IMR-90 (cell line): ENCODE measurements around the gene SLC44A5. TPM values are rescaled to one million over a fixed set of nuclear protein-coding genes. Genes with fewer than 3 reads are reported as not detected.

Experiments used
- ATAC-seq: fragments of 200-7000 bp; cut with Tn5 transposase; 2 replicates; pipeline ENCODE4 v1.9.1; 2020; ENCODE audit warnings: low read depth, mild to moderate bottlenecking, moderate library complexity
- BruUV-seq: library from RNA; stranded (reverse); fragments of 400-500 nt; replicated peaks from 2 replicates; lab custom pipeline; 2021; lab: Mats Ljungman, UMichigan
- CTCF ChIA-PET: fragments of 300-600 bp; formaldehyde crosslinking; extraction: SDS; loops from one replicate; lab custom pipeline; 2021; ENCODE audit warnings: antibody characterized with exemption; lab: Yijun Ruan, JAX
- POLR2A ChIA-PET: fragments of 300-600 bp; sonication (Branson Sonifier 250); formaldehyde crosslinking; loops from one replicate; lab custom pipeline; 2022; ENCODE audit warnings: antibody characterized with exemption; ENCODE audit not compliant: unreplicated experiment; lab: Charles Lee
- DNase-seq: peaks from one replicate; pipeline ENCODE4 v3.0.0; 2013
- H2AFZ ChIP-seq: replicated peaks from 2 replicates; pipeline ENCODE3; 2013; ENCODE audit warnings: low read length, mild to moderate bottlenecking; ENCODE audit not compliant: poor library complexity
- H2AK5ac ChIP-seq: 2 replicates; pipeline ENCODE4 v1.6.1; 2013; ENCODE audit warnings: low read depth, low read length, inconsistent platforms
- H2AK9ac ChIP-seq: replicated peaks from 2 replicates; pipeline ENCODE3; 2013; ENCODE audit warnings: mild to moderate bottlenecking, low read depth, low read length, moderate library complexity; ENCODE audit not compliant: poor library complexity
- H2BK120ac ChIP-seq: 2 replicates; pipeline ENCODE4 v1.6.1; 2013; ENCODE audit warnings: low read depth, low read length, inconsistent platforms
- H2BK15ac ChIP-seq: 3 replicates; pipeline ENCODE4 v1.6.1; 2013; ENCODE audit warnings: low read depth, low read length, inconsistent platforms
- H2BK20ac ChIP-seq: 2 replicates; pipeline ENCODE4 v1.6.1; 2013; ENCODE audit warnings: low read depth, mild to moderate bottlenecking, inconsistent platforms, low read length, moderate library complexity
- H2BK5ac ChIP-seq: 2 replicates; pipeline ENCODE4 v1.6.1; 2013; ENCODE audit warnings: mild to moderate bottlenecking, low read depth, low read length, inconsistent platforms; ENCODE audit not compliant: poor library complexity, severe bottlenecking
- H3K14ac ChIP-seq: replicated peaks from 2 replicates; pipeline ENCODE4 v1.6.1; 2013; ENCODE audit warnings: low read depth, low read length, inconsistent platforms
- H3K18ac ChIP-seq: 2 replicates; pipeline ENCODE4 v1.6.1; 2013; ENCODE audit warnings: low read depth, low read length, control low read depth
- H3K23ac ChIP-seq: 2 replicates; pipeline ENCODE4 v1.6.1; 2013; ENCODE audit warnings: low read depth, low read length, inconsistent platforms
- H3K27ac ChIP-seq: 2 replicates; pipeline ENCODE4 v1.5.1; 2013; ENCODE audit warnings: mild to moderate bottlenecking, control low read depth, low read length; ENCODE audit not compliant: insufficient read depth
- H3K27me3 ChIP-seq: 2 replicates; pipeline ENCODE4 v1.6.1; 2013; ENCODE audit warnings: low read length; ENCODE audit not compliant: control insufficient read depth, insufficient read depth
- H3K36me3 ChIP-seq: 2 replicates; pipeline ENCODE4 v1.6.1; 2013; ENCODE audit warnings: low read length, mixed read lengths; ENCODE audit not compliant: control insufficient read depth, insufficient read depth
- H3K4ac ChIP-seq: 2 replicates; pipeline ENCODE4 v1.6.1; 2013; ENCODE audit warnings: low read depth, low read length, inconsistent platforms
- H3K4me1 ChIP-seq: 2 replicates; pipeline ENCODE4 v1.6.1; 2013; ENCODE audit warnings: low read length, mixed read lengths; ENCODE audit not compliant: control insufficient read depth, insufficient read depth
- H3K4me2 ChIP-seq: 2 replicates; pipeline ENCODE4 v1.6.1; 2013; ENCODE audit warnings: low read depth, mild to moderate bottlenecking, control low read depth, low read length, moderate library complexity
- H3K4me3 ChIP-seq: 2 replicates; pipeline ENCODE4 v1.5.1; 2013; ENCODE audit warnings: low read depth, mild to moderate bottlenecking, control low read depth, low read length, moderate library complexity; ENCODE audit not compliant: insufficient read depth
- H3K56ac ChIP-seq: 2 replicates; pipeline ENCODE4 v1.6.1; 2013; ENCODE audit warnings: low read length, inconsistent platforms; ENCODE audit not compliant: insufficient read depth; ENCODE audit errors: extremely low read depth
- H3K79me1 ChIP-seq, 2 experiments: 2 replicates each; pipeline ENCODE4 v1.6.1; 2013; ENCODE audit warnings: low read length in 2 of 2, inconsistent platforms in 1 of 2, low read depth in 1 of 2
- H3K9ac ChIP-seq: 2 replicates; pipeline ENCODE4 v1.6.1; 2013; ENCODE audit warnings: low read depth, low read length, control low read depth
- H3K9me1 ChIP-seq: 2 replicates; pipeline ENCODE4 v1.6.1; 2013; ENCODE audit warnings: low read length, inconsistent platforms; ENCODE audit not compliant: insufficient read depth
- H3K9me3 ChIP-seq: 2 replicates; pipeline ENCODE4 v1.6.1; 2013; ENCODE audit warnings: low read length; ENCODE audit not compliant: control insufficient read depth, insufficient read depth
- H4K20me1 ChIP-seq: 2 replicates; pipeline ENCODE4 v1.6.1; 2013; ENCODE audit warnings: low read length, inconsistent platforms; ENCODE audit not compliant: insufficient read depth
- H4K5ac ChIP-seq: 2 replicates; pipeline ENCODE4 v1.6.1; 2013; ENCODE audit warnings: mild to moderate bottlenecking, low read depth, low read length, control low read depth
- H4K8ac ChIP-seq, 2 experiments: 2 replicates each; pipeline ENCODE4 v1.6.1; 2013; ENCODE audit warnings: low read depth in 2 of 2, low read length in 2 of 2, control low read depth in 1 of 2, inconsistent platforms in 1 of 2
- H4K91ac ChIP-seq: 2 replicates; pipeline ENCODE4 v1.6.1; 2013; ENCODE audit warnings: low read depth, low read length, inconsistent platforms; ENCODE audit not compliant: insufficient read depth
- BHLHE40 ChIP-seq: fragments of 150-350 bp; IDR thresholded peaks from 2 replicates; pipeline ENCODE4 v1.6.1; 2016; ENCODE audit warnings: mild to moderate bottlenecking, low read depth, low read length
- POLR2A ChIP-seq: IDR thresholded peaks from 2 replicates; pipeline ENCODE4 v1.6.1; 2012; ENCODE audit warnings: mild to moderate bottlenecking, low read depth, low read length
- WGBS, 2 experiments: methylation state at CpG; one replicate each; pipeline versions ENCODE4 v1.1.5 to v1.1.7; 2013; ENCODE audit warnings: missing lambda C conversion rate in 2 of 2; ENCODE audit not compliant: insufficient read length in 1 of 2; ENCODE audit errors: extremely low coverage in 2 of 2; 5-methylcytosine and 5-hydroxymethylcytosine counted together
- dilution Hi-C: fragments of 300-500 bp; cut with HindIII; formaldehyde crosslinking; loops from one replicate; pipeline ENCODE4 v1.14.3; 2018; ENCODE audit warnings: low sequenced_read_pairs; ENCODE audit not compliant: unreplicated experiment
- in situ Hi-C: fragments of 300-500 bp; cut with MboI; formaldehyde crosslinking; loops from 3 replicates; pipeline ENCODE4 v1.14.3; 2019; ENCODE audit warnings: low sequenced_read_pairs, inconsistent platforms, mixed read lengths
- intact Hi-C: fragments of 100-400 bp; cut with micrococcal nuclease; formaldehyde crosslinking; loops from 2 replicates; pipeline ENCODE4 v1.10.0; 2022
- polyA plus RNA-seq, 3 experiments: library from polyadenylated mRNA; depleted of rRNA; stranded (reverse); fragments of >200 nt; gene quantifications; 2 replicates each; pipeline ENCODE4 v1.2.3, GENCODE V29; 2012; ENCODE audit warnings: low replicate concordance in 1 of 3
- total RNA-seq: library from RNA; depleted of rRNA; stranded (reverse); fragments of >200 nt; gene quantifications from 2 replicates; pipeline ENCODE4 v1.2.3, GENCODE V29; 2012

Gene SLC44A5
- total and polyA plus RNA-seq, 2 of the 4 experiments (the other 2 are of a cell fraction): under 0.01 TPM; not detected in 1

- no peak overlapping the region for H3K23ac ChIP-seq
- H3K9me1 ChIP-seq: no peaks in the 10 kb centered on the region
- H3K9me3 ChIP-seq: peaks cover 6% of the 10 kb centered on the region
- no peak overlapping the region for H4K91ac ChIP-seq
- no peak overlapping the region for H3K27ac ChIP-seq
- H3K27me3 ChIP-seq: no peaks in the 10 kb centered on the region
- in situ Hi-C loops (no loop called here), dilution Hi-C loops (no loop called here), intact Hi-C loops (no loop called here)
- H4K20me1 ChIP-seq: no peaks in the 10 kb centered on the region
- no peak overlapping the region for H4K8ac ChIP-seq
- H3K56ac ChIP-seq: no peak overlapping the region
- no peak overlapping the region for H2AFZ ChIP-seq
- H3K79me1 ChIP-seq: no peaks in the 10 kb centered on the region
- no peaks in the 10 kb centered on the region for H3K36me3 ChIP-seq
- BruUV-seq: no TSS peak
- no peak overlapping the region for H3K14ac ChIP-seq
- no peak overlapping the region for H3K9ac ChIP-seq
- DNase-seq: no peak
- H3K4me1 ChIP-seq: no peaks in the 10 kb centered on the region
- no CpG with 5 or more reads among the region's 2 CpGs for WGBS, 2 experiments
- H2BK120ac ChIP-seq: no peak overlapping the region
- no peak overlapping the region for H3K4me3 ChIP-seq
- no peak overlapping the region for H2AK9ac ChIP-seq
- no peak overlapping the region for H3K4ac ChIP-seq
- ChIA-PET POLR2A (no interaction called here), CTCF (interaction anchor here (0.5 kb wide), 1 partner anchor 18 kb away, joined by 4 read pairs; no protein-coding TSS in a partner anchor)
- H2BK5ac ChIP-seq: no peak overlapping the region
- ATAC-seq: no peak
- H2AK5ac ChIP-seq: no peak overlapping the region
- H2BK20ac ChIP-seq: no peak overlapping the region
- no peak overlapping the region for H3K4me2 ChIP-seq
- TF ChIP-seq BHLHE40 (no peak), POLR2A (no peak)
- no peak overlapping the region for H2BK15ac ChIP-seq
- H3K18ac ChIP-seq: no peak overlapping the region
- H4K5ac ChIP-seq: no peak overlapping the region
Observed at GRCh38 chr1:75170981-75171380, 439.9 kb downstream of the SLC44A5 start.
